Stimulated activated CD4-positive, alpha-beta T cell treated with anti-CD3 and anti-CD28 coated beads, Interleukin-4, amount 100 ng/mL, for 24 hours (primary cell): ENCODE data around the gene MSMO1.
"Not testable (repeated sequence)": the region's sequence is repeated elsewhere in the genome, so short reads cannot be mapped to it uniquely, and the experiment has no call there.

ENCODE experiments used
- DNase-seq: peaks from one replicate; pipeline ENCODE4 v3.0.0-alpha.2; 2020

The MSMO1 gene

GRCh38 chr4:165327211-165328100 lies at the start of gene MSMO1:
Gene MSMO1 (plus strand): TSS chr4:165327669. CDS start chr4:165333371, 5,702 bp downstream.
- peak; percentile 99 for DNase-seq

GRCh38 chr4:165279531-165279930 lies 47.9 kb upstream of the MSMO1 start:
- DNase-seq = not testable (repeated sequence)

GRCh38 chr4:165284697-165285096 lies 42.8 kb upstream of the MSMO1 start:
- DNase-seq = not testable (repeated sequence)

- not testable (repeated sequence) for DNase-seq
Observed at GRCh38 chr4:165286619-165287340, 40.7 kb upstream of the MSMO1 start.

- DNase-seq = no peak
Observed at GRCh38 chr4:165288226-165288625, 39.2 kb upstream of the MSMO1 start.

GRCh38 chr4:165288639-165289422 lies 38.6 kb upstream of the MSMO1 start:
- DNase-seq = no peak

GRCh38 chr4:165289423-165289785 lies 38.1 kb upstream of the MSMO1 start:
- DNase-seq = no peak

GRCh38 chr4:165293061-165293460 lies 34.4 kb upstream of the MSMO1 start:
- no peak for DNase-seq

GRCh38 chr4:165293927-165294649 lies 33.4 kb upstream of the MSMO1 start:
- no peak for DNase-seq

- no peak for DNase-seq
Observed at GRCh38 chr4:165294907-165295306, 32.6 kb upstream of the MSMO1 start.

GRCh38 chr4:165297626-165298025 lies 29.8 kb upstream of the MSMO1 start:
- no peak for DNase-seq

- DNase-seq = no peak
Observed at GRCh38 chr4:165299399-165300060, 27.9 kb upstream of the MSMO1 start.

- no peak for DNase-seq
Observed at GRCh38 chr4:165301833-165302232, 25.6 kb upstream of the MSMO1 start.

GRCh38 chr4:165302658-165303057 lies 24.8 kb upstream of the MSMO1 start:
- no peak for DNase-seq

- DNase-seq = no peak
Observed at GRCh38 chr4:165308166-165308565, 19.3 kb upstream of the MSMO1 start.

- DNase-seq = no peak
Observed at GRCh38 chr4:165308606-165309005, 18.9 kb upstream of the MSMO1 start.

- no peak for DNase-seq
Observed at GRCh38 chr4:165309456-165309855, 18.0 kb upstream of the MSMO1 start.

GRCh38 chr4:165312506-165312905 lies 15.0 kb upstream of the MSMO1 start:
- no peak for DNase-seq

GRCh38 chr4:165319030-165319429 lies 8.4 kb upstream of the MSMO1 start:
- DNase-seq = no peak

- no peak for DNase-seq
Observed at GRCh38 chr4:165319509-165319908, 8.0 kb upstream of the MSMO1 start.

- no peak for DNase-seq
Observed at GRCh38 chr4:165324236-165324917, 3.1 kb upstream of the MSMO1 start.
